OCI-LY7 (cell line): Measurements from ENCODE around the gene ABCC8. TPM values are rescaled to one million over a fixed set of nuclear protein-coding genes. Genes with fewer than 3 reads are reported as not detected.
A peak's percentile ranks its signal among the peaks of the same experiment; 100 is the strongest.

ENCODE experiments used
- BruUV-seq: library from RNA; stranded (reverse); fragments of 400-500 nt; replicated peaks from 2 replicates; lab custom pipeline; 2021; lab: Mats Ljungman, UMichigan
- CTCF ChIA-PET: fragments of 300-600 bp; sonication (Branson Sonifier 250); formaldehyde crosslinking; loops from one replicate; lab custom pipeline; 2022; ENCODE audit warnings: antibody characterized with exemption; ENCODE audit not compliant: unreplicated experiment; lab: Charles Lee
- POLR2A ChIA-PET: fragments of 300-600 bp; sonication (Branson Sonifier 250); formaldehyde crosslinking; loops from one replicate; lab custom pipeline; 2022; ENCODE audit warnings: antibody characterized with exemption; lab: Charles Lee
- DNase-seq: peaks from one replicate; pipeline ENCODE4 v3.0.0-alpha.2; 2015; ENCODE audit warnings: low spot score
- H2AFZ ChIP-seq: fragments of 200-600 bp; sonication (generic), shearing (Covaris generic); 2 replicates; pipeline ENCODE4 v1.6.1; 2014; ENCODE audit warnings: mild to moderate bottlenecking, antibody characterized with exemption, low read length, moderate library complexity
- H3K27ac ChIP-seq: fragments of 200-600 bp; sonication (generic); 2 replicates; pipeline ENCODE4 v1.5.1; 2014; ENCODE audit warnings: mixed run types, low read depth, mild to moderate bottlenecking, moderate library complexity, low read length, inconsistent platforms; ENCODE audit not compliant: poor library complexity, severe bottlenecking
- H3K36me3 ChIP-seq: fragments of 200-600 bp; sonication (generic); 2 replicates; pipeline ENCODE4 v1.6.1; 2014; ENCODE audit warnings: mild to moderate bottlenecking, antibody characterized with exemption, low read length, moderate library complexity, mixed read lengths; ENCODE audit not compliant: insufficient read depth
- H3K4me1 ChIP-seq: fragments of 200-600 bp; sonication (generic); 2 replicates; pipeline ENCODE4 v1.5.1; 2014; ENCODE audit warnings: mild to moderate bottlenecking, low read length; ENCODE audit not compliant: insufficient read depth, poor library complexity, severe bottlenecking
- H3K4me2 ChIP-seq: fragments of 200-600 bp; sonication (generic); 2 replicates; pipeline ENCODE4 v1.6.1; 2014; ENCODE audit warnings: mild to moderate bottlenecking, low read length
- H3K4me3 ChIP-seq: fragments of 200-600 bp; sonication (generic); 2 replicates; pipeline ENCODE4 v1.5.1; 2014; ENCODE audit warnings: mild to moderate bottlenecking, low read depth, low read length; ENCODE audit not compliant: poor library complexity, severe bottlenecking
- H3K79me2 ChIP-seq: fragments of 200-600 bp; sonication (generic); 2 replicates; pipeline ENCODE4 v1.6.1; 2016; ENCODE audit warnings: low read depth, mild to moderate bottlenecking, low read length, moderate library complexity, mixed read lengths; ENCODE audit not compliant: insufficient read depth
- H3K9me2 ChIP-seq: fragments of 200-600 bp; sonication (generic); 2 replicates; pipeline ENCODE4 v1.6.1; 2016; ENCODE audit warnings: mild to moderate bottlenecking, low read length, mixed read lengths; ENCODE audit not compliant: insufficient read depth
- H3K9me3 ChIP-seq: fragments of 200-600 bp; sonication (generic); 2 replicates; pipeline ENCODE4 v1.6.1; 2014; ENCODE audit warnings: mild to moderate bottlenecking, mixed run types, low read length, mixed read lengths
- H4K20me1 ChIP-seq: fragments of 200-600 bp; sonication (generic); 2 replicates; pipeline ENCODE4 v1.6.1; 2014; ENCODE audit warnings: mild to moderate bottlenecking, antibody characterized with exemption, low read length, moderate library complexity, mixed read lengths; ENCODE audit not compliant: insufficient read depth
- CTCF ChIP-seq: fragments of 200-600 bp; sonication (generic); conservative IDR thresholded peaks from 2 replicates; pipeline ENCODE4 v1.5.1; 2014; ENCODE audit warnings: mild to moderate bottlenecking, antibody characterized with exemption, low read length, moderate library complexity, mixed read lengths
- EZH2phosphoT487 ChIP-seq: fragments of 200-600 bp; sonication (generic); IDR thresholded peaks from 2 replicates; pipeline ENCODE4 v1.6.1; 2018; ENCODE audit warnings: low read depth, borderline replicate concordance, mild to moderate bottlenecking, mixed run types, antibody characterized with exemption, low read length, moderate library complexity, mixed read lengths
- intact Hi-C: fragments of 100-400 bp; cut with micrococcal nuclease; formaldehyde crosslinking; loops from one replicate; pipeline ENCODE4 v1.10.0; 2022; ENCODE audit not compliant: unreplicated experiment
- total RNA-seq, 2 experiments: library from RNA; depleted of rRNA in 1 of 2; stranded (reverse); fragments of >200 nt in 1 of 2; shearing (Covaris generic) in 1 of 2; gene quantifications; 2 replicates each; pipeline ENCODE4 v1.2.3, GENCODE V29; 2014 to 2022

Gene ABCC8
- total RNA-seq, 2 experiments from 2014 or later = not detected

- Histone ChIP-seq H3K9me2 (no peaks in the 10 kb centered on the region), H4K20me1 (0 out of 2 replicates have a peak, but pooled peaks cover 5% of the 10 kb centered on the region), H3K79me2 (no peaks in the 10 kb centered on the region), H3K27ac (no peak overlapping the region), H3K9me3 (no peaks in the 10 kb centered on the region), H2AFZ (no peak overlapping the region), H3K4me3 (no peak overlapping the region), H3K36me3 (no peaks in the 10 kb centered on the region), H3K4me1 (peaks cover 32% of the 10 kb centered on the region), H3K4me2 (peak overlapping the region; percentile 47)
- POLR2A ChIA-PET = interaction anchor here (1.2 kb wide), 1 partner anchor 86 kb away, joined by 3 read pairs; no protein-coding TSS in a partner anchor
- no peak for TF ChIP-seq EZH2phosphoT487
- peak; percentile 76 for TF ChIP-seq CTCF
- DNase-seq = peak; percentile 69
- intact Hi-C loops = no loop called here
- CTCF ChIA-PET = interaction anchor here (1.4 kb wide), 1 partner anchor 142 kb away, joined by 6 read pairs; no protein-coding TSS in a partner anchor
- no TSS peak for BruUV-seq
Observed at GRCh38 chr11:17386331-17387084, 90.1 kb downstream of the ABCC8 start.

- peaks cover 26% of the 10 kb centered on the region for H3K4me1 ChIP-seq
- H3K79me2 ChIP-seq = no peaks in the 10 kb centered on the region
- H3K4me3 ChIP-seq = no peak overlapping the region
- CTCF ChIA-PET = interaction anchor here (1.4 kb wide), 1 partner anchor 142 kb away, joined by 6 read pairs; no protein-coding TSS in a partner anchor
- H3K9me2 ChIP-seq = no peaks in the 10 kb centered on the region
- DNase-seq = no peak
- no peaks in the 10 kb centered on the region for H3K36me3 ChIP-seq
- no peaks in the 10 kb centered on the region for H3K9me3 ChIP-seq
- POLR2A ChIA-PET = interaction anchor here (1.2 kb wide), 1 partner anchor 86 kb away, joined by 3 read pairs; no protein-coding TSS in a partner anchor
- 0 out of 2 replicates have a peak, but pooled peaks cover 5% of the 10 kb centered on the region for H4K20me1 ChIP-seq
- peak overlapping the region; percentile 47; the same call in 1 of the 2 replicates for H3K4me2 ChIP-seq
- TF ChIP-seq CTCF = no peak
- TF ChIP-seq EZH2phosphoT487 = no peak
- H3K27ac ChIP-seq = no peak overlapping the region
- intact Hi-C loops = no loop called here
- BruUV-seq = no TSS peak
- no peak overlapping the region for H2AFZ ChIP-seq
Observed at GRCh38 chr11:17385926-17386325, 90.7 kb downstream of the ABCC8 start.

- H3K9me2 ChIP-seq = no peaks in the 10 kb centered on the region
- no TSS peak for BruUV-seq
- no peak for DNase-seq
- H3K4me1 ChIP-seq = peaks cover 22% of the 10 kb centered on the region
- no peaks in the 10 kb centered on the region for H3K36me3 ChIP-seq
- no peak overlapping the region for H3K27ac ChIP-seq
- peak overlapping the region; percentile 47; the same call in 1 of the 2 replicates for H3K4me2 ChIP-seq
- intact Hi-C loops = no loop called here
- H3K4me3 ChIP-seq = no peak overlapping the region
- TF ChIP-seq EZH2phosphoT487 (no peak), CTCF (no peak)
- H4K20me1 ChIP-seq = 0 out of 2 replicates have a peak, but pooled peaks cover 5% of the 10 kb centered on the region
- H3K9me3 ChIP-seq = no peaks in the 10 kb centered on the region
- no peaks in the 10 kb centered on the region for H3K79me2 ChIP-seq
- CTCF ChIA-PET = interaction anchor here (1.4 to 3.0 kb wide), 2 partner anchors 118 to 142 kb away, joined by 6 to 14 read pairs; no protein-coding TSS in a partner anchor
- POLR2A ChIA-PET = interaction anchor here (0.6 kb wide), 1 partner anchor 120 kb away, joined by 3 read pairs; no protein-coding TSS in a partner anchor
- no peak overlapping the region for H2AFZ ChIP-seq
Observed at GRCh38 chr11:17385492-17385891, 91.2 kb downstream of the ABCC8 start.
